Psoas muscle (tissue), 8 donors: ENCODE results near the gene DAB2IP. TPM values are rescaled to one million over a fixed set of nuclear protein-coding genes. Genes with fewer than 3 reads are reported as not detected.
A peak's percentile ranks its signal among the peaks of the same experiment; 100 is the strongest.

Source experiments
- ATAC-seq, 4 donors: fragments of 200-7000 bp; cut with Tn5 transposase; one replicate each; pipeline ENCODE4 v1.9.1; 2020; ENCODE audit warnings: moderate library complexity in 3 of 4, mild to moderate bottlenecking in 2 of 4
- DNase-seq, 2 donors: peaks; one replicate each; pipeline ENCODE4 v3.0.0-alpha.2; 2020
- H3K27ac ChIP-seq: fragments of 200-600 bp; one replicate; pipeline ENCODE4 v1.8.0; 2022
- H3K27me3 ChIP-seq, 3 donors: fragments of 200-600 bp in 1 of 3; one replicate each; pipeline versions ENCODE4 v1.6.1 to v1.8.0; 2013 to 2022; ENCODE audit warnings: low read length in 2 of 3, mild to moderate bottlenecking in 2 of 3, moderate library complexity in 1 of 3; ENCODE audit not compliant: insufficient read depth in 3 of 3
- H3K36me3 ChIP-seq, 2 donors: fragments of 200-600 bp in 1 of 2; one replicate each; pipeline versions ENCODE4 v1.6.1 to v1.8.0; 2013 to 2022; ENCODE audit warnings: low read depth in 1 of 2, mild to moderate bottlenecking in 1 of 2, moderate library complexity in 1 of 2; ENCODE audit not compliant: insufficient read depth in 1 of 2
- H3K4me1 ChIP-seq: fragments of 200-600 bp; one replicate; pipeline ENCODE4 v1.8.0; 2022
- H3K4me3 ChIP-seq: fragments of 200-600 bp; one replicate; pipeline ENCODE4 v1.8.0; 2022; ENCODE audit warnings: mild to moderate bottlenecking
- H3K9me3 ChIP-seq: fragments of 200-600 bp; one replicate; pipeline ENCODE4 v1.8.0; 2022
- CTCF ChIP-seq: fragments of 200-600 bp; IDR thresholded peaks from one replicate; pipeline ENCODE4 v1.8.0; 2022; ENCODE audit warnings: antibody characterized with exemption
- WGBS, 3 donors: extraction: QIAGEN DNeasy Blood & Tissue Kit; methylation state at CpG; one replicate each; pipeline versions ENCODE4 v1.1.6 to v1.1.7; 2013; 5-methylcytosine and 5-hydroxymethylcytosine counted together
- intact Hi-C, 2 donors: fragments of 100-400 bp; cut with DNase I; formaldehyde crosslinking; loops; one replicate each; pipeline versions ENCODE4 v1.11.0 to v1.14.2; 2022
- polyA plus RNA-seq, 3 donors: library from polyadenylated mRNA; stranded (reverse); fragments of 200-250 nt; gene quantifications; one replicate each; pipeline ENCODE4 v1.2.3, GENCODE V29; 2013
- total RNA-seq, 4 donors: library from RNA; stranded (reverse); fragmentation: NEBNext Ultra II Directional in 2 of 4; extraction: Animal tissue kit (Norgen Biotek cat#: 25700) in 2 of 4; gene quantifications; one replicate each; pipeline versions ENCODE4 v1.2.1 to v1.2.4, GENCODE V29; 2021 to 2023
- donor health status: healthy with polysubstance abuse.
- donor health status: DM: no; HTN: no; CAD: no; lungs with moderate emphysema.
- donor health status: Bipolar disorder and iron deficiency.
- donor health status: healthy.
- donor health status: DM: yes; HTN: yes; CAD: no.
- donor health status: DM: no; HTN: no; CAD: no.
- donor health status: DM: no; HTN: no; CAD: no.
- donor health status: DM: yes; HTN: yes; CAD: no.

Gene DAB2IP
- total and polyA plus RNA-seq, 7 donors = 14.1 to 66.2 (median 33.4) TPM

DNA sequence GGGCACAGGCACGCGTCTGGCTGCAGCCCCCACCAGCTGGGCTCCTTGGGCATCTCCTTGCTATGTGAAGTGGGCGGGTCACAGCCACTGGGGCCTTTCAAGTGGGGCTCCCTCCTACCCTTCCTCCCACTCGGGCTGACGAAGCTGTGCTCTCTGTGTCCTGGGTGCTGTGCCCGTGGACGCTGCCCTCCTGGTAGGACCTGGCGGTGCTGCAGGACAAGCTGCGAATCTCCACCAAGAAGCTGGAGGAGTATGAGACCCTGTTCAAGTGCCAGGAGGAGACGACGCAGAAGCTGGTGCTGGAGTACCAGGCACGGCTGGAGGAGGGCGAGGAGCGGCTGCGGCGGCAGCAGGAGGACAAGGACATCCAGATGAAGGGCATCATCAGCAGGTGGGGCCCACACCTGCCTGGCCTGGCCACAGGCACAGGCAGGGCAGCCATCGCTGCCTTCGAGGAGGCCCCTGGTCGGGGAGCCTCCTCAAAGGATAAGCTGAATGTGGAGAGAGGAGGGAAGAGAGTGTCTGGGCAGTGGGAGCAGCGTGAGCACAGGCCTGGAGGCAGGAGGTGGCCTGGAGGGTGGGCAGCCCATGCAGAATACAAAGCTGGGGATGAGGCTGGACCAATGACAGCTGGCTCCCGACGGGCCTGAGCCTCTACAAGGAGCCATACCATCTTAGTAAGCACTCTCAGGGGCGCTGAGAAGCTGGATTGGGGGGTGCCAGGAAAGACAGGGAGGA lies 124.7 kb downstream of the DAB2IP start:
- Histone ChIP-seq H3K27ac (no peak overlapping the region), H3K4me1 (peaks cover 37% of the 10 kb centered on the region), H3K9me3 (no peaks in the 10 kb centered on the region), H3K27me3 (no peaks in the 10 kb centered on the region), H3K4me3 (no peak overlapping the region), H3K36me3 (peaks cover 6 to 77% of the 10 kb centered on the region in 2 donors)
- 94 to 95% (median 94%) methylated on average over 23 of the region's 23 CpGs for WGBS, 3 donors
- intact Hi-C loops = no loop called here
- TF ChIP-seq CTCF = no peak
- DNase-seq (no peak), ATAC-seq (no peak)

- Histone ChIP-seq H3K36me3 (peaks cover 6 to 79% of the 10 kb centered on the region in 2 donors), H3K4me3 (no peak overlapping the region), H3K27me3 (no peaks in the 10 kb centered on the region), H3K4me1 (peaks cover 30% of the 10 kb centered on the region), H3K27ac (no peak overlapping the region), H3K9me3 (no peaks in the 10 kb centered on the region)
- 85 to 89% (median 88%) methylated on average over 8 of the region's 8 CpGs for WGBS, 3 donors
- TF ChIP-seq CTCF = no peak
- DNase-seq (no peak), ATAC-seq (no peak)
- intact Hi-C loops = no loop called here
Observed at GRCh38 chr9:121776739-121777637, 125.6 kb downstream of the DAB2IP start.

- Histone ChIP-seq H3K27me3 (no peaks in the 10 kb centered on the region), H3K9me3 (no peaks in the 10 kb centered on the region), H3K36me3 (peaks cover 6 to 82% of the 10 kb centered on the region in 2 donors), H3K4me1 (peaks cover 15% of the 10 kb centered on the region), H3K4me3 (no peak overlapping the region), H3K27ac (no peak overlapping the region)
- intact Hi-C loops = no loop called here
- no peak for DNase-seq
- WGBS, 3 donors = 77 to 83% (median 80%) methylated on average over 4 of the region's 4 CpGs
- ATAC-seq = peak in 3 of 4 donors; percentile 52 to 74 (median 65)
- no peak for TF ChIP-seq CTCF
Observed at GRCh38 chr9:121778252-121779225, 127.1 kb downstream of the DAB2IP start.

- Histone ChIP-seq H3K4me1 (peaks cover 9% of the 10 kb centered on the region), H3K36me3 (peaks cover 6 to 80% of the 10 kb centered on the region in 2 donors), H3K27ac (peak overlapping the region; percentile 36), H3K9me3 (no peaks in the 10 kb centered on the region), H3K27me3 (no peaks in the 10 kb centered on the region), H3K4me3 (no peak overlapping the region)
- ATAC-seq = peak in 2 of 4 donors; percentile 23 to 29
- DNase-seq = no peak
- WGBS, 3 donors = 70 to 75% (median 73%) methylated on average over 13 of the region's 13 CpGs
- intact Hi-C loops = no loop called here
- TF ChIP-seq CTCF = no peak
Observed at GRCh38 chr9:121779381-121780117, 128.1 kb downstream of the DAB2IP start.
